ENCODE results near the gene CIZ1. TPM values are rescaled to one million over a fixed set of nuclear protein-coding genes. Genes with fewer than 3 reads are reported as not detected.

CIZ1 gene
- polyA plus RNA-seq, 1 of the 3 experiments (the other 2 are of a cell fraction), result 37.0 TPM

DNA sequence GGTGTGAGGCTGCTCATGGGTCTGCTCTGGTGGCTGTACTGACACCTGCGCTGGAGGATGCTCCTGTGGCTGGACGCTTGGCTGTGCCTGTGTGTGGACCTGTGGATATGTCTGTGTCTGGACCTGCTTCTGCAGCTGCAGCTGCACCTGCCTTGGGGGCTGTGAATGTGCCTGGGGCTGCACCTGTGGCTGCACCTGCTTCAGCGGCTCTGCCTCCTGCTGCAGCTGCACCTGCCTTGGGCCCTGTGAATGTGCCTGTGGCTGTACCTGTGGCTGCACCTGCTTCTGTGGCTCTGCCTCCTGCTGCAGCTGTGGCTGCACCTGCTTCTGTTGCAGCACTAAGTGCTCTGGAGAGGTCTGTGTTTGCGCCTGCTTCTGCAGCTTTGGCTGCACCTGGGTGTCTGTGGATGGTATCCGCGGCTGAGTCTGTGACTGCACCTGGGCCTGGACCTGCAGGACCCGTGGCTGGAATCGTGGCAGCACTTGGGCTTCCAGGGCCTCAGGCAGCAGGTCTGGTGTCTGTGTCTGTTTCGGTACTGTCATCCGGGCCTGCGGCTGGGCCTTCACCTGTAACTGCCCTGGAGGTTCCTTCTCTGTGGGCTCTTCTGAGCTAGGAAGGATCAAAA, 12.5 kb downstream of the CIZ1 start:
- H3K27ac ChIP-seq (ENCODE audit: low read depth in 2 of 2, low read length in 1 of 2), result no peak overlapping the region
- 100% methylated on average over 2 of the region's 11 CpGs for WGBS (ENCODE audit: low lambda C conversion rate)

More for the DNA sequence above, 12.5 kb downstream of the CIZ1 start:
- no peak for TF ChIP-seq TEAD4 (IDR thresholded peaks at IDR 0.05; ENCODE audit: borderline replicate concordance, insufficient read depth)
- no peak for TF ChIP-seq RFX5 (IDR thresholded peaks at IDR 0.05; ENCODE audit: low read length)
- no peak for TF ChIP-seq FOXM1 (IDR thresholded peaks at IDR 0.05; ENCODE audit: low read depth)
- no peak for TF ChIP-seq EZH2phosphoT487 (IDR thresholded peaks at IDR 0.05; ENCODE audit: borderline replicate concordance, low read depth)
- no peak for TF ChIP-seq SMC3 (IDR thresholded peaks at IDR 0.05; ENCODE audit: low read depth, low read length)
- no peak for TF ChIP-seq RAD21 (IDR thresholded peaks at IDR 0.05; ENCODE audit: low read length)
- TF ChIP-seq TCF12 (IDR thresholded peaks at IDR 0.05), result no peak
- no peak for TF ChIP-seq NFIC (IDR thresholded peaks at IDR 0.05; ENCODE audit: borderline replicate concordance)
- no peak for TF ChIP-seq GABPA (IDR thresholded peaks at IDR 0.05; ENCODE audit: low read depth)
- no peak for TF ChIP-seq JUND (IDR thresholded peaks at IDR 0.05)
- no peak for TF ChIP-seq NRF1 (IDR thresholded peaks at IDR 0.05; ENCODE audit: low read depth, low read length)
- TF ChIP-seq, protein P1, sequence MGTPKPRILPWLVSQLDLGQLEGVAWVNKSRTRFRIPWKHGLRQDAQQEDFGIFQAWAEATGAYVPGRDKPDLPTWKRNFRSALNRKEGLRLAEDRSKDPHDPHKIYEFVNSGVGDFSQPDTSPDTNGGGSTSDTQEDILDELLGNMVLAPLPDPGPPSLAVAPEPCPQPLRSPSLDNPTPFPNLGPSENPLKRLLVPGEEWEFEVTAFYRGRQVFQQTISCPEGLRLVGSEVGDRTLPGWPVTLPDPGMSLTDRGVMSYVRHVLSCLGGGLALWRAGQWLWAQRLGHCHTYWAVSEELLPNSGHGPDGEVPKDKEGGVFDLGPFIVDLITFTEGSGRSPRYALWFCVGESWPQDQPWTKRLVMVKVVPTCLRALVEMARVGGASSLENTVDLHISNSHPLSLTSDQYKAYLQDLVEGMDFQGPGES (IDR thresholded peaks at IDR 0.05; ENCODE audit: low read depth, low read length), result no peak
- no peak for TF ChIP-seq SIN3A (IDR thresholded peaks at IDR 0.05; ENCODE audit: borderline replicate concordance, low read depth, low read length)
- no peak for TF ChIP-seq YY1 (IDR thresholded peaks at IDR 0.05; ENCODE audit: low read depth)
- no peak for TF ChIP-seq RXRA (IDR thresholded peaks at IDR 0.05; ENCODE audit: borderline replicate concordance, low read depth)
- TF ChIP-seq, protein P2, sequence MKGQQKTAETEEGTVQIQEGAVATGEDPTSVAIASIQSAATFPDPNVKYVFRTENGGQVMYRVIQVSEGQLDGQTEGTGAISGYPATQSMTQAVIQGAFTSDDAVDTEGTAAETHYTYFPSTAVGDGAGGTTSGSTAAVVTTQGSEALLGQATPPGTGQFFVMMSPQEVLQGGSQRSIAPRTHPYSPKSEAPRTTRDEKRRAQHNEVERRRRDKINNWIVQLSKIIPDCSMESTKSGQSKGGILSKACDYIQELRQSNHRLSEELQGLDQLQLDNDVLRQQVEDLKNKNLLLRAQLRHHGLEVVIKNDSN (IDR thresholded peaks at IDR 0.05; ENCODE audit: borderline replicate concordance, low read depth), result no peak
- TF ChIP-seq, protein P3, sequence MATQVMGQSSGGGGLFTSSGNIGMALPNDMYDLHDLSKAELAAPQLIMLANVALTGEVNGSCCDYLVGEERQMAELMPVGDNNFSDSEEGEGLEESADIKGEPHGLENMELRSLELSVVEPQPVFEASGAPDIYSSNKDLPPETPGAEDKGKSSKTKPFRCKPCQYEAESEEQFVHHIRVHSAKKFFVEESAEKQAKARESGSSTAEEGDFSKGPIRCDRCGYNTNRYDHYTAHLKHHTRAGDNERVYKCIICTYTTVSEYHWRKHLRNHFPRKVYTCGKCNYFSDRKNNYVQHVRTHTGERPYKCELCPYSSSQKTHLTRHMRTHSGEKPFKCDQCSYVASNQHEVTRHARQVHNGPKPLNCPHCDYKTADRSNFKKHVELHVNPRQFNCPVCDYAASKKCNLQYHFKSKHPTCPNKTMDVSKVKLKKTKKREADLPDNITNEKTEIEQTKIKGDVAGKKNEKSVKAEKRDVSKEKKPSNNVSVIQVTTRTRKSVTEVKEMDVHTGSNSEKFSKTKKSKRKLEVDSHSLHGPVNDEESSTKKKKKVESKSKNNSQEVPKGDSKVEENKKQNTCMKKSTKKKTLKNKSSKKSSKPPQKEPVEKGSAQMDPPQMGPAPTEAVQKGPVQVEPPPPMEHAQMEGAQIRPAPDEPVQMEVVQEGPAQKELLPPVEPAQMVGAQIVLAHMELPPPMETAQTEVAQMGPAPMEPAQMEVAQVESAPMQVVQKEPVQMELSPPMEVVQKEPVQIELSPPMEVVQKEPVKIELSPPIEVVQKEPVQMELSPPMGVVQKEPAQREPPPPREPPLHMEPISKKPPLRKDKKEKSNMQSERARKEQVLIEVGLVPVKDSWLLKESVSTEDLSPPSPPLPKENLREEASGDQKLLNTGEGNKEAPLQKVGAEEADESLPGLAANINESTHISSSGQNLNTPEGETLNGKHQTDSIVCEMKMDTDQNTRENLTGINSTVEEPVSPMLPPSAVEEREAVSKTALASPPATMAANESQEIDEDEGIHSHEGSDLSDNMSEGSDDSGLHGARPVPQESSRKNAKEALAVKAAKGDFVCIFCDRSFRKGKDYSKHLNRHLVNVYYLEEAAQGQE (IDR thresholded peaks at IDR 0.05; ENCODE audit: low read depth, low read length), result no peak
- H3K9me3 ChIP-seq, result no peaks in the 10 kb centered on the region
- no peaks in the 10 kb centered on the region for H3K27me3 ChIP-seq (ENCODE audit: insufficient read depth)
- no peaks in the 10 kb centered on the region for H3K9me2 ChIP-seq
- H3K4me1 ChIP-seq (ENCODE audit: control insufficient read depth in 1 of 2, insufficient read depth in 2 of 2, low read depth in 1 of 2, low read length in 1 of 2), result peaks cover 3 to 5% of the 10 kb centered on the region in 2 experiments; a peak in 2 of 4 replicates
- POLR2A ChIA-PET, result no interaction called here
- H2AFZ ChIP-seq (ENCODE audit: low read depth), result no peak overlapping the region
- no peak for DNase-seq
- H3K4me3 ChIP-seq (ENCODE audit: low read depth in 2 of 2, low read length in 1 of 2), result no peak overlapping the region; a peak in 1 of 4 replicates
- H3K9ac ChIP-seq, result no peak overlapping the region
- H3K4me2 ChIP-seq, result no peak overlapping the region
- peaks cover 13% of the 10 kb centered on the region for H3F3A ChIP-seq (replicated peaks; ENCODE audit: insufficient read depth)
- H3K79me2 ChIP-seq (ENCODE audit: insufficient read depth), result no peaks in the 10 kb centered on the region
- CTCF ChIA-PET, result interaction anchor here (2.2 kb wide), 1 partner anchor 12 kb away, joined by 10 read pairs; the partner anchor contains the start of gene CIZ1
- peaks cover 43 to 56% of the 10 kb centered on the region in 2 experiments for H3K36me3 ChIP-seq (replicated peaks in 1 of 2; ENCODE audit: control insufficient read depth in 1 of 2, insufficient read depth in 2 of 2, low read length in 1 of 2)
- no peaks in the 10 kb centered on the region for H4K20me1 ChIP-seq (ENCODE audit: insufficient read depth)

Data from SK-N-SH (cell line).